ENCODE results near the gene NKAIN1.
"Not testable (repeated sequence)": the region's sequence is repeated elsewhere in the genome, so short reads cannot be mapped to it uniquely, and the experiment has no call there.

NKAIN1 gene

GRCh38 chr1:31191281-31191680, 48.4 kb downstream of the NKAIN1 start:
- no peak for DNase-seq

DNA sequence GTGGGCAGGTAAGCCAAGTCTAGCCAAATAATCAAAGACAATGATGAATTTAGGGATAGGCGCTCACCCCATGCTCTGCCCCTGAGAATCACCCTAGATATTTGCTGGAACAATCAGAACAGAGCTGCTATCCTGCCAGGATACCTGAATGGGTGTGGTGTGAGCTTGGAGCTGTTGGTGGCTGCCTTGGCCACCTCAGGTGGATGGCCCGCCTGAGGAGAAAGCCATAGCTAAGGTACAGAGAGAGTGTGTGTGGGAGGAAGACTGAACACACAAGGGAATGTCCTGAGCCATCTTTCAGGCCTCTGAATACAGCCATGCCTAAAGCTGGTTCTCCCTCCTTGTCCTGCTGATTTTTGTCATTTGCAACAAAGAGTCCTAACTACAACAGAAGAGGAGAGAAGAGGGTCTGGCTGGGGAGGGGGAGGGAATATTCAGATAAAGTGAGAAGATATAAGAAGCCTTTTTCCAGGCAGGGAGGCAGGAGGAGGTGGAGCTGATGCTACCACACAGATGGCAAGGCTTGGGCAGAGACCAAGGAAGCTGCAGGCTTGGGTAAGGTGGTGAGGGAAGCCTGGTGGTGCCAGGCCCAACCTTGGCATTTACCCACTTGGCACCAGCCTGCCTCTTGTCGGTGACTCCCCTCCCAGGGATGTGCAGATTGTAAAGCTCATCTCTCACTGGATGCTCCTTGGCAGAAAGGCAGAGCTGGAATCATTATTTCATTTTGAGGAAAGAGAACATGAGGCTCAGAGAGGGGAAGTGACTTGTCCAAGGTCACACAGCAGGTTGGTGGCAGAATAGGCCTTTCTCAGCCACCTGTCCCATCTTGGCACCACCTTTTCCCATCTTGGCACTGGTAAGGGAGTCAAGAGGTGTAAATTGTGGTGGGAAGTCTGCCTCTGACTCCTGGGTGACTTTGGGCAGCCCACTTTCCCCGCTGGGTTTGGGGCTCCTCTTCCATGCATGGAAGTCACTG, 49.7 kb downstream of the NKAIN1 start:
- DNase-seq, result no peak

GRCh38 chr1:31183927-31184554, 55.6 kb downstream of the NKAIN1 start:
- peak; percentile 52 for DNase-seq

- no peak for DNase-seq
Observed at GRCh38 chr1:31183126-31183525, 56.6 kb downstream of the NKAIN1 start.

DNA sequence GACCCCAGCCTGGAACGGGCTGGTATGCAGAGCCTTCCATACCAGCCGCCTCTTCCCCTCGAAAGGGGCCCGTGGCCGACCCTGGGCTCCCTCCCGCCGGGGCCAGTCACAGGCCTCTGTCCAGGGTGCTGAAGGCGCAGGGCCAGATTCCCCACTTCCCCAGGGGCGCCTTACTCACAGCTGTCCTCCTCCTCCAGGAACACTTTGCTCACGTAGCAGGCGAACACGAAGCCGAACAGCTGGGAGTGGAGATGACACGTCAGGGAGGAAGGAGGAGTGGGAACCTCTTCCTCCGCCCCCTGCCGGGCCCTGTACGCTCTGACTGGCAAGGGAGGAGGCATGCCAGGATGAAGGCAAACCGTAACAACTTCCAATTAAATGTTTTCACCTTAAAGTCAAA, 57.3 kb downstream of the NKAIN1 start:
- DNase-seq, result peak; percentile 63

DNA sequence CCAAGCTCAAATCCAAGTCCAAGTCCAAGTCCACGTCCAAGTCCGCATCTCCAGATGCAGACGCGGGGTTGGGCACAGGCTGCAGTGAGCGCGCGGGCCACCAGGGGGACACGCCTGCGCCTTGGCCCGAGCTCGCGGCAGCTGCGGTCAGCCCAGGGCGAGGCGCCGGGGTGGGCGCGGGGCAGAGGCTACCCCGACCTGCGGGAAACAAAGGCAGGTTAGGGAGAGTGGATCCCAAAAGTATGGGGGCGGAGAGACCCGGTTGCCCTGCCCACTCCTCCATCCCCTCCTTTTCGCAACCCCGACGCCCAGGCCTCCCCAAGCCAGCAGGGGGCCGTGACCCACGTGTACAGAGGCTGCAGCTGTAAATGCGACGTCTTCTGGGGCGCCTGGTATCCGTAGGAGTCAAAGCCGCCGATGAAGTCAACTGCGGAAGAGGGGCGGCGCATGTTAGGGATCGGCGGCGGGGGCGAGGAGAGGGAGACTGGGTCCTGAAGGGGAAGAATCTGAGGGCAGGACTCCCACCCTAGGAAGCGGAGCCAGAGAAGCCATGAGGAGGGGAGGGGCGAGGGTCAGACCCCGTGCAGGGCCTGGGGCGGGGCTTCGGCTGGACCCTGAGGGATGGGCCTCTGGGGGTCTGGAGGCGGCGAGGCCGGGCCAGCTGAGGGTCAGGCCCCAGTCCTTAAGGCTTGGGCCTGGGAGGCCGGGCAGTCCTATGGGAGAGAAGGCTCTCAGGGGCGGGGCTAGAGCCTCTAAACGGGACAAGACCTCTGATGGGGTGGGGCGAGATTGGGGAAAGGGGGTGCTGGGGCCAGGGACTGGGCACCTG, 58.0 kb downstream of the NKAIN1 start:
- peak; percentile 71 for DNase-seq

- DNase-seq, result no peak
Observed at GRCh38 chr1:31180338-31180737, 59.3 kb downstream of the NKAIN1 start.

- not testable (repeated sequence) for DNase-seq
Observed at GRCh38 chr1:31176291-31176690, 63.4 kb downstream of the NKAIN1 start.

DNA sequence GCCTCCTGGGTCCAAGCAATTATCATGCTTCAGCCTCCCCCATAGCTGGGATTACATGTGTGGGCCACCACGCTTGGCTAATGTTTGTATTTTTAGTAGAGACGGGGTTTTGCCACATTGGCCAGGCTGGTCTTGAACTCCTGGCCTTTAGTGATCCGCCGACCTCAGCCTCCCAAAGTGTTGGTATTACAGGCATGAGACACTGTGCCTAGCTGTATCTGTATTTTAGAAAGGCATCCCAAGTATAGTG, 69.3 kb downstream of the NKAIN1 start:
- no peak for DNase-seq

DNA sequence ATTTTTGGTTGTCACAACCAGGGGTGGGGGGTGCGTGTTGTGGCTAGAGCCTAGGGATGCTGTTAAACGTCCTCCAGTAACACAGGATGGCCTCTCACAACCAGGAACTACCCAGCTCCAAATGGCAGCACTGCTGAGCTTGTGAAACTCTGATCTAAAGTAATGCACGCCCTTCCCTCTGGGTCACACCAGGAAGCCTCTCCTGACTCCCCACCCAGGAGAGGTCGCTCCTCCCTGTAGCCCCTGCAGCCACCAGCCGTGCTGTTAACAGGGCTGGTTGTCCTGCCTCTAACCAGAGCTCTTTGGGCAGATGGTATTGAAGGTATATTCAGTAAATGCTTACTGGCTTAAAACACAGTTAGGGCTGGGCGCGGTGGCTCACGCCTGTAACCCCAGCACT, 73.2 kb downstream of the NKAIN1 start:
- no peak for DNase-seq

- DNase-seq, result no peak
Observed at GRCh38 chr1:31164291-31164690, 75.4 kb downstream of the NKAIN1 start.

DNA sequence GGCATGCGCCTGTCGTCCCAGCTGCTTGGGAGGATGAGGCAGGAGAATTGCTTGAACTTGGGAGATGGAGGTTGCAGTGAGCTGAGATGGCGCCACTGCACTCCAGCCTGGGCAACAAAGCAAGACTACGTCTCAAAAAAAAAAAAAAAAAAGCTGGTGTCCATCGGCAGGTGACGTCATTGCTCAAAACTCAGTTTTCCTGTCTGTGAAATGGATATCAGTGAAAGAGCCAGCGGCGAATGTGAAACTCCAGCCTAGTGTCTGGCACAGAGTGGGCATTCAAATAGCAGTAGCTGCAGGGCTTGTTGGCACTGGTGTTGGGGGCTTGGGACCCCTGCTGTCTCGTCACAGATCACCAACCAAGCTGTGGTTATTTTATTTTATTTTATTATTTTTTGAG, 75.8 kb downstream of the NKAIN1 start:
- no peak for DNase-seq

GRCh38 chr1:31161571-31161970, 78.1 kb downstream of the NKAIN1 start:
- DNase-seq, result no peak

GRCh38 chr1:31159869-31160611, 79.6 kb downstream of the NKAIN1 start:
- DNase-seq, result no peak

DNA sequence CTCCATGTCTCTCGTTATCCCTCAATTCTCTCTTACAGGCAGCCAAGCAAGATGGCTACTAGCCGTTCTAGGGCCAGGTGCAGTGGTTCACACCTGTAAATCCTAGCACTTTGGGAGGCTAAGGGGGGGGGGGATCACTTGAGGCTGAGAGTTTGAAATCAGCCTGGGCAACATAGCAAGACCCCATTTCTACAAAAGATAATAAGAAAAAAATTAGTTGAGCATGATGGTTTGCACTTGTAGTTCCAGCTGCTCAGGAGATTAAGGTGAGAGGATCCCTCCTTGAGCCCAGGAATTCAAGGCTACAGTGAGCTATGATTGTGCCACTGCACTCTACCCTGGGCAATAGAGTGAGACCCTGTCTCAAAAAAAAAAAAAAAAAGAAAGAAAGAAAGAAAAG, 80.4 kb downstream of the NKAIN1 start:
- DNase-seq, result no peak

- peak; percentile 85 for DNase-seq
Observed at GRCh38 chr1:31155216-31155806, 84.4 kb downstream of the NKAIN1 start.

GRCh38 chr1:31154632-31155215, 85.0 kb downstream of the NKAIN1 start:
- peak; percentile 85 for DNase-seq

GRCh38 chr1:31154000-31154631, 85.6 kb downstream of the NKAIN1 start:
- DNase-seq, result no peak

- no peak for DNase-seq
Observed at GRCh38 chr1:31153423-31153822, 86.3 kb downstream of the NKAIN1 start.

DNA sequence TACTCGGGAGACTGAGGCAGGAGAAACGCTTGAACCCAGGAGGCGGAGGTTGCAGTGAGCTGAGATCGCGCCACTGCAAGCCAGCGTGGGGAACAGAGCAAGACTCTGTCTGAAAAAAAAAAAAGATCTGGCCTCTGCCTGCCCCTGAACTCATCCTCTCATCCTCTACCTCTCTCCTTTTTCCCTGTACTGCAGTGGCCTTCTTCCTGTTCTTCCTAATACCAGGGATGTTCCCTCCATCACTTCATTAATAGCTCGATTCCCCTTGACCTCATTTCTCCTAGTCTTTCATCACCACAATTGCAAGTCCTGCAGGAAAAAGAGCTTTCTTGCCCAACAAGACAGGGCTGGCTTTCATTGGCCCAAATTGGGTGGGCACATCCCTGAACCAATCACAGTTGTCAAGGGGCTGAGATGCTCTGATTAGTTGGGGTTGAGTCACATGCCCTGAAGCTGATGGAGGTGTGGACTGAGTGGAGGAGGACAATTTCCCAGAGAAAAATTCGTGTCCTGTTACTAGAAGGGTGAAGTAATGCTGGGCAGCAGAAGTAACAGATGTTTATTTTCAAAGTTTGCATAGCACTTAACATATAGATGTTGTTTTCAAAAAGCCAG, 87.4 kb downstream of the NKAIN1 start:
- DNase-seq, result no peak

GRCh38 chr1:31151402-31151801, 88.3 kb downstream of the NKAIN1 start:
- DNase-seq, result no peak

Data from stimulated activated CD4-positive, alpha-beta T cell treated with anti-CD3 and anti-CD28 coated beads, Interleukin-15, amount 100 ng/mL, for 24 hours (primary cell).